Vagina (tissue), 2 donors: ENCODE data around the gene EML1.

Experiments
- CTCF ChIP-seq, 3 experiments: fragments of 450-650 bp in 2 of 3; fragments of 200-600 bp in 1 of 3; sonication (generic) in 1 of 3; IDR thresholded peaks; one replicate each; pipeline ENCODE4 v1.5.1; 2017 to 2019; ENCODE audit warnings: antibody characterized with exemption in 3 of 3, mild to moderate bottlenecking in 2 of 3, moderate library complexity in 2 of 3
- POLR2A ChIP-seq, 2 donors: fragments of 450-650 bp; IDR thresholded peaks; one replicate each; pipeline ENCODE4 v1.6.1; 2017; ENCODE audit warnings: antibody characterized with exemption in 2 of 2, mild to moderate bottlenecking in 2 of 2, moderate library complexity in 2 of 2
- POLR2AphosphoS5 ChIP-seq, 2 donors: sonication (generic); formaldehyde crosslinking; IDR thresholded peaks; one replicate each; pipeline ENCODE4 v1.9.0; 2017; ENCODE audit warnings: antibody characterized with exemption in 2 of 2, mild to moderate bottlenecking in 2 of 2, low read depth in 1 of 2; ENCODE audit not compliant: insufficient read depth in 1 of 2

- TF ChIP-seq CTCF (IDR thresholded peaks at IDR 0.05) (no peak), POLR2A (IDR thresholded peaks at IDR 0.05) (no peak), POLR2AphosphoS5 (IDR thresholded peaks at IDR 0.05; ENCODE audit: insufficient read depth in 1 of 2, low read depth in 1 of 2) (no peak)
Observed at GRCh38 chr14:99989032-99989431, 195.8 kb downstream of the EML1 start.
